ENCODE measurements around the gene SPATA2L.

Gene SPATA2L

GRCh38 chr16:89653656-89654295 lies 47.7 kb downstream of the SPATA2L start:
- DNase-seq = no peak

- DNase-seq = no peak
Observed at GRCh38 chr16:89651584-89651983, 49.9 kb downstream of the SPATA2L start.

GRCh38 chr16:89646906-89647305 lies 54.6 kb downstream of the SPATA2L start:
- no peak for DNase-seq
